Adrenal gland (tissue), 19 donors: ENCODE results near the gene PGAM5. TPM values are rescaled to one million over a fixed set of nuclear protein-coding genes. Genes with fewer than 3 reads are reported as not detected.

Experiments used
- DNase-seq, 7 donors: peaks; one replicate each; pipeline ENCODE4 v3.0.0-alpha.2; 2019 to 2020
- H3K27ac ChIP-seq, 5 donors: fragments of 200-600 bp; sonication (generic) in 4 of 5; 1 replicate in 3 of 5; 2 replicates in 2 of 5; pipeline versions ENCODE4 v1.5.1 to v1.8.0; 2016 to 2020; ENCODE audit warnings: mild to moderate bottlenecking in 1 of 5
- H3K27me3 ChIP-seq: fragments of 200-600 bp; 2 replicates; pipeline ENCODE4 v1.8.0; 2021
- H3K36me3 ChIP-seq, 2 donors: fragments of 200-600 bp; replicated peaks in 1 of 2; 1 replicate in 1 of 2; 2 replicates in 1 of 2; pipeline versions ENCODE4 v1.5.1 to v1.8.0; 2018 to 2022
- H3K4me1 ChIP-seq, 2 donors: fragments of 200-600 bp; replicated peaks in 1 of 2; 1 replicate in 1 of 2; 2 replicates in 1 of 2; pipeline versions ENCODE4 v1.5.1 to v1.8.0; 2018 to 2021
- H3K4me3 ChIP-seq, 4 donors: fragments of 200-600 bp; sonication (generic) in 3 of 4; one replicate each; pipeline ENCODE4 v1.5.1; 2016 to 2018
- H3K9me3 ChIP-seq, 3 donors: fragments of 200-600 bp; sonication (generic) in 1 of 3; replicated peaks in 1 of 3; 1 replicate in 2 of 3; 2 replicates in 1 of 3; pipeline versions ENCODE4 v1.5.1 to v1.8.0; 2016 to 2021
- POLR2A ChIP-seq, 2 donors: fragments of 450-650 bp; IDR thresholded peaks; one replicate each; pipeline ENCODE4 v1.6.1; 2017; ENCODE audit warnings: antibody characterized with exemption in 2 of 2, mild to moderate bottlenecking in 2 of 2, moderate library complexity in 1 of 2
- WGBS, 4 donors: extraction: QIAGEN DNeasy Blood & Tissue Kit in 2 of 4; methylation state at CpG; one replicate each; pipeline versions ENCODE4 v1.1.5 to v1.1.7; 2013 to 2017; 5-methylcytosine and 5-hydroxymethylcytosine counted together
- intact Hi-C, 2 donors: fragments of 100-400 bp; cut with DNase I; formaldehyde crosslinking; loops; one replicate each; pipeline versions ENCODE4 v1.14.1 to v1.15.0; 2022 to 2023
- long read RNA-seq, 10 donors: library from polyadenylated mRNA in 3 of 10; unstranded in 2 of 10; stranded (forward) in 1 of 10; transcript quantifications; one replicate each; pipeline ENCODE4 v2.0.0 and lab custom pipeline, GENCODE V29; 2021 to 2026
- polyA plus RNA-seq, 3 donors: library from polyadenylated mRNA; stranded (reverse); fragments of 200-250 nt in 2 of 3; fragments of 350-450 nt in 1 of 3; fragmentation: Illumina TruSeq in 1 of 3; extraction: RNeasy Lipid Tissue Mini Kit (QIAGEN cat#74804) in 1 of 3; gene quantifications; one replicate each; pipeline ENCODE4 v1.2.3, GENCODE V29; 2013 to 2014
- total RNA-seq, 9 donors: library from RNA; depleted of rRNA in 4 of 9; stranded (reverse); fragments of >200 nt in 4 of 9; fragments of 120-200 nt in 1 of 9; fragmentation: NEBNext Ultra II Directional in 1 of 9; extraction: Animal tissue kit (Norgen Biotek cat#: 25700) in 1 of 9; gene quantifications; one replicate each; pipeline versions ENCODE4 v1.1.0 to v1.2.4, GENCODE V29; 2013 to 2023
- TF ChIP-seq, protein P1 (sequence below), 6 experiments: fragments of 450-650 bp in 4 of 6; fragments of 200-600 bp in 2 of 6; sonication (generic) in 1 of 6; IDR thresholded peaks; 1 replicate in 5 of 6; 2 replicates in 1 of 6; pipeline versions ENCODE4 v1.5.1 to v1.8.0; 2016 to 2021; ENCODE audit warnings: antibody characterized with exemption in 6 of 6, mild to moderate bottlenecking in 2 of 6, moderate library complexity in 1 of 6
- donor health status: healthy with polysubstance abuse.
- donor health status: Bipolar disorder and iron deficiency.
- donor health status: DM: yes; HTN: yes; CAD: no.
- donor health status: DM: no; HTN: no; CAD: no.
- donor health status: DM: no; HTN: no; CAD: no.
- donor health status: DM: yes; HTN: yes; CAD: no.

The PGAM5 gene
- total RNA-seq (10 to 100 TPM; 23.8 to 53.6 (median 36.1) TPM), polyA plus RNA-seq (10 to 100 TPM; 12.7 to 29.9 (median 16.7) TPM)
- long read RNA-seq, donor 1, partial matches to known transcripts = 33 of 34 reads
- long read RNA-seq, donor 1, other reads (novel, unspliced or antisense) = 0 of 34 reads
- long read RNA-seq, donor 2, partial matches to known transcripts = 28 of 28 reads
- long read RNA-seq, donor 2, other reads (novel, unspliced or antisense) = 0 of 28 reads
- long read RNA-seq, donor 3, partial matches to known transcripts = 0 of 3 reads
- long read RNA-seq, donor 3, other reads (novel, unspliced or antisense) = 0 of 3 reads
- long read RNA-seq, donor 4, partial matches to known transcripts = 0 of 1 reads
- long read RNA-seq, donor 4, other reads (novel, unspliced or antisense) = 1 of 1 reads
- long read RNA-seq, donor 5, transcript PGAM5-203 (6 exons, 2,834 nt) = major isoform, 8 of 23 reads
- long read RNA-seq, donor 5, partial matches to known transcripts = 1 of 23 reads
- long read RNA-seq, donor 5, other reads (novel, unspliced or antisense) = 14 of 23 reads
- long read RNA-seq, donor 6, partial matches to known transcripts = 0 of 1 reads
- long read RNA-seq, donor 6, other reads (novel, unspliced or antisense) = 1 of 1 reads
- long read RNA-seq, donor 7, transcript PGAM5-203 (6 exons, 2,834 nt) = major isoform, 5 of 5 reads
- long read RNA-seq, donor 7, partial matches to known transcripts = 0 of 5 reads
- long read RNA-seq, donor 7, other reads (novel, unspliced or antisense) = 0 of 5 reads
- long read RNA-seq, donor 8, partial matches to known transcripts = 0 of 5 reads
- long read RNA-seq, donor 8, other reads (novel, unspliced or antisense) = 0 of 5 reads
- long read RNA-seq, donor 9, partial matches to known transcripts = 0 of 2 reads
- long read RNA-seq, donor 9, other reads (novel, unspliced or antisense) = 0 of 2 reads
- long read RNA-seq, donor 10, partial matches to known transcripts = 0 of 2 reads
- long read RNA-seq, donor 10, other reads (novel, unspliced or antisense) = 0 of 2 reads

DNA sequence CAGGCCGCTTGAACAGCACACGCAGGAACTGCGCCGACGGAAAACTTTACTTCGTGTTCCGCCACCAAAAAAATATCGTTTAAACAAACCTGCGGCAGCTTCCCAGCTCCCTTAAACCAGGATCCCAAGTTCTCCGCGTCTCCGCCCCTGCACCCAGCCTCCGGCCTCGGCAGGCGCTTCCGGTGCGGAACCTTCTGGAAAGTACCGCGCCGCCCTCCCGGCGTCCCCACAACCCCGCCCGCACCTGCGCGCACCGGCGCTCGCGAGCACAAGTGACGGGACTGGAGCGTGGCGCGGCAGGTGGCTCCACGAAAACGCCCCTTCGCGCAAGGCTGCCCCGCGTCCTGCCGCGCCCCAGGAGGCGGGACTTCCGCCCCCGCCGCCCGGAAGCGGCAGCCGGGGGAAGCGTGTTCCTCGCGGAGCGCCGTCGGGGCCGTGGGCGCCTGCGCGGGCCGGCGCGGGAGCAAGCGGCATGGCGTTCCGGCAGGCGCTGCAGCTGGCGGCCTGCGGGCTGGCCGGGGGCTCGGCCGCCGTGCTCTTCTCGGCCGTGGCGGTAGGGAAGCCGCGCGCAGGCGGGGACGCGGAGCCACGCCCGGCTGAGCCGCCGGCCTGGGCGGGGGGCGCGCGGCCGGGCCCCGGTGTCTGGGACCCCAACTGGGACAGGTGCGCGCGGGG is at the start of gene PGAM5:
PGAM5 (plus strand) TSS at position 438 of the 675 bp plus-strand sequence; CDS start at position 473, 35 bp downstream.
- Histone ChIP-seq H3K4me3 (peak within 1 kb of the TSS; percentile 65 to 73 (median 68)), H3K27me3 (no peaks in the 10 kb centered on the region), H3K36me3 (peaks cover 0 to 4% of the 10 kb centered on the region in 2 donors), H3K4me1 (peaks cover 8 to 15% of the 10 kb centered on the region in 2 donors), H3K9me3 (no peaks in the 10 kb centered on the region), H3K27ac (peak within 1 kb of the TSS in 4 of 5 donors; percentile 46 to 90 (median 74))
- TF ChIP-seq POLR2A (IDR thresholded peaks at IDR 0.05) = peak; percentile 52 to 63
- TF ChIP-seq, protein P1, sequence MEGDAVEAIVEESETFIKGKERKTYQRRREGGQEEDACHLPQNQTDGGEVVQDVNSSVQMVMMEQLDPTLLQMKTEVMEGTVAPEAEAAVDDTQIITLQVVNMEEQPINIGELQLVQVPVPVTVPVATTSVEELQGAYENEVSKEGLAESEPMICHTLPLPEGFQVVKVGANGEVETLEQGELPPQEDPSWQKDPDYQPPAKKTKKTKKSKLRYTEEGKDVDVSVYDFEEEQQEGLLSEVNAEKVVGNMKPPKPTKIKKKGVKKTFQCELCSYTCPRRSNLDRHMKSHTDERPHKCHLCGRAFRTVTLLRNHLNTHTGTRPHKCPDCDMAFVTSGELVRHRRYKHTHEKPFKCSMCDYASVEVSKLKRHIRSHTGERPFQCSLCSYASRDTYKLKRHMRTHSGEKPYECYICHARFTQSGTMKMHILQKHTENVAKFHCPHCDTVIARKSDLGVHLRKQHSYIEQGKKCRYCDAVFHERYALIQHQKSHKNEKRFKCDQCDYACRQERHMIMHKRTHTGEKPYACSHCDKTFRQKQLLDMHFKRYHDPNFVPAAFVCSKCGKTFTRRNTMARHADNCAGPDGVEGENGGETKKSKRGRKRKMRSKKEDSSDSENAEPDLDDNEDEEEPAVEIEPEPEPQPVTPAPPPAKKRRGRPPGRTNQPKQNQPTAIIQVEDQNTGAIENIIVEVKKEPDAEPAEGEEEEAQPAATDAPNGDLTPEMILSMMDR (IDR thresholded peaks at IDR 0.05) = peak in 1 of 6 experiments; percentile 3
- intact Hi-C loops = no loop called here
- WGBS, 4 donors = 0 to 2% (median 1%) methylated on average over 20 to 94 of the region's 94 CpGs
- peak; percentile 74 to 86 (median 81) for DNase-seq

DNA sequence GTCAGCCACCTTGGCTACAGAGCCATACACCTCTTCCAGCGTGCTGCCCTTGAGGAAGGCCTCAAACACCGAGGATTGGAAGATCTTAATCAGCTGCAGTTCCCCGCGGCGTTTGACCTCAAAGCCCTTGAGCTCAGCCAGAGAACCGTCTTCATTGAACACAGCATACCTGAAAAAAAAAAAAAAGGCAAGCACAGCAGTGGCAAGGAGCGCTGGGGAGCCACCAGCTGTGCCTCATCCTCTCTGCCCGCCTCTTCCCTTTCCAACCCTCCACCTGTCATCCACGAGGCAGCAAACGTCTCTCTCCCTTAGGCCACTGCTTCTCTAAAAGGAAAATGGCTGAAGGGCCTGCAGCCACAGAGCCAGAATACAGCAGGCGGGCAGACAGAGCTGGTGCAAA is 49.6 kb upstream of the PGAM5 start:
- no peak overlapping the region for H3K27ac ChIP-seq
- DNase-seq = no peak
- H3K4me3 ChIP-seq = no peak overlapping the region
- H3K27me3 ChIP-seq = no peaks in the 10 kb centered on the region
- 83 to 92% (median 88%) methylated on average over 11 of the region's 11 CpGs for WGBS, 4 donors
- peaks cover 0 to 67% of the 10 kb centered on the region in 2 donors for H3K36me3 ChIP-seq
- intact Hi-C loops = no loop called here
- TF ChIP-seq POLR2A (IDR thresholded peaks at IDR 0.05) = no peak
- TF ChIP-seq, protein P1 (IDR thresholded peaks at IDR 0.05) = no peak
- no peaks in the 10 kb centered on the region for H3K9me3 ChIP-seq
- no peaks in the 10 kb centered on the region for H3K4me1 ChIP-seq

DNA sequence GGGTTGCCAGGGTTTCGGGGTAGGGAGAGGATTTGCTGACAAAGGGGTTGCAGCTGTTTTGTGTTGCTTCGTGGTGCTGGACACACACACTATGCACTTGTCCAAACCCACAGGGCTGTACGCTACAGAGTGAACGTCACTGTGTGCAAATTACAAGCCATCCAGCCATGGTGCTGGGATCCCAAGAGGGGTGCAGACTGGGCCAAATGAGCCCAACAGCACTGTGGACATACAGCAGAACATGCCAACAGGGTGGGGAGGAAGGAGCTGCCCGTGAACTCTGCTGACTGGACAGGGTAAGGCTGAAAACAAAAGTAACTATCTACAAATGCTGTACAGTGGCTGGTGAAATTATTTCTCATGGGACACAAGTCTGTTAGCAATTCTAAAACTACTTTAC is 48.7 kb upstream of the PGAM5 start:
- WGBS, 4 donors = 73 to 95% (median 77%) methylated on average over 5 of the region's 5 CpGs
- H3K27ac ChIP-seq = no peak overlapping the region
- no peak for TF ChIP-seq POLR2A (IDR thresholded peaks at IDR 0.05)
- TF ChIP-seq, protein P1 (IDR thresholded peaks at IDR 0.05) = no peak
- intact Hi-C loops = no loop called here
- H3K27me3 ChIP-seq = no peaks in the 10 kb centered on the region
- no peaks in the 10 kb centered on the region for H3K9me3 ChIP-seq
- H3K36me3 ChIP-seq = peaks cover 0 to 71% of the 10 kb centered on the region in 2 donors
- DNase-seq = no peak
- H3K4me1 ChIP-seq = no peaks in the 10 kb centered on the region
- H3K4me3 ChIP-seq = no peak overlapping the region
